Testis (tissue), 2 donors: ENCODE measurements around the gene RRP12.

ENCODE experiments used
- POLR2A ChIP-seq: fragments of 450-650 bp; IDR thresholded peaks from one replicate; pipeline ENCODE4 v1.6.1; 2017; ENCODE audit warnings: antibody characterized with exemption, mild to moderate bottlenecking, moderate library complexity
- TF ChIP-seq, protein P1 (sequence below), 3 experiments: fragments of 450-650 bp in 2 of 3; fragments of 200-600 bp in 1 of 3; sonication (generic) in 1 of 3; IDR thresholded peaks; one replicate each; pipeline ENCODE4 v1.5.1; 2016 to 2019; ENCODE audit warnings: antibody characterized with exemption in 3 of 3, mild to moderate bottlenecking in 2 of 3, moderate library complexity in 1 of 3

DNA sequence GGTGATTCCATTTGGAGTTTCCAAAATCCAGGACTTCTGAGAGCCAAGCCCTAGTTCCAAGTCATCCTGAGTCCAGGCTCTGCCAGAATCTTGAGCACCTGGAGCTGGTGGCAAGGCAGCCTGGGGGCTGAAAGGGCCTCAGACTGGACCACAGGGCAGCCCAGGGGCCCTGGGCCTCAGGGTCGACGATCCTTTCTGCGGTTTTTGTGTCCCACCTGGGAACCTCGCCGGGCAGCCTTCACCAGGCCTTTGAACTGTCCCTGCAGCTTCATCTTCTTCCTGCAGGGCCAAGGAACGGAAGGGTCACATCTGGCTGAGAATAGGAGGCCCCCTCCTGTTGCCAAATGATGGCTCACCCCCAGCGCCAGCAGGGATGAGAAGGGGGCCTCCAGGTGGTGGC lies 44.2 kb downstream of the RRP12 start:
- no peak for TF ChIP-seq POLR2A
- TF ChIP-seq, protein P1, sequence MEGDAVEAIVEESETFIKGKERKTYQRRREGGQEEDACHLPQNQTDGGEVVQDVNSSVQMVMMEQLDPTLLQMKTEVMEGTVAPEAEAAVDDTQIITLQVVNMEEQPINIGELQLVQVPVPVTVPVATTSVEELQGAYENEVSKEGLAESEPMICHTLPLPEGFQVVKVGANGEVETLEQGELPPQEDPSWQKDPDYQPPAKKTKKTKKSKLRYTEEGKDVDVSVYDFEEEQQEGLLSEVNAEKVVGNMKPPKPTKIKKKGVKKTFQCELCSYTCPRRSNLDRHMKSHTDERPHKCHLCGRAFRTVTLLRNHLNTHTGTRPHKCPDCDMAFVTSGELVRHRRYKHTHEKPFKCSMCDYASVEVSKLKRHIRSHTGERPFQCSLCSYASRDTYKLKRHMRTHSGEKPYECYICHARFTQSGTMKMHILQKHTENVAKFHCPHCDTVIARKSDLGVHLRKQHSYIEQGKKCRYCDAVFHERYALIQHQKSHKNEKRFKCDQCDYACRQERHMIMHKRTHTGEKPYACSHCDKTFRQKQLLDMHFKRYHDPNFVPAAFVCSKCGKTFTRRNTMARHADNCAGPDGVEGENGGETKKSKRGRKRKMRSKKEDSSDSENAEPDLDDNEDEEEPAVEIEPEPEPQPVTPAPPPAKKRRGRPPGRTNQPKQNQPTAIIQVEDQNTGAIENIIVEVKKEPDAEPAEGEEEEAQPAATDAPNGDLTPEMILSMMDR (IDR thresholded peaks at IDR 0.05): no peak
